ENCODE measurements around the gene S100A7. TPM values are rescaled to one million over a fixed set of nuclear protein-coding genes. Genes with fewer than 3 reads are reported as not detected.

S100A7 gene
- total and polyA plus RNA-seq, 3 donors from 2014 or later: not detected

- H3K36me3 ChIP-seq (ENCODE audit: low read depth, missing control alignments): no peaks in the 10 kb centered on the region
- H3K4me3 ChIP-seq: no peak overlapping the region
- TF ChIP-seq POLR2A (IDR thresholded peaks at IDR 0.05) (no peak), CTCF (IDR thresholded peaks at IDR 0.05) (no peak)
- H3K27ac ChIP-seq: no peak overlapping the region
- H3K4me1 ChIP-seq: no peaks in the 10 kb centered on the region
- no peaks in the 10 kb centered on the region for H3K27me3 ChIP-seq
- intact Hi-C loops (cut with DNase I; ENCODE audit: low total_unique reads): no loop called here
- H3K9me3 ChIP-seq: no peaks in the 10 kb centered on the region
- 58 to 62% methylated on average over 4 of the region's 4 CpGs for WGBS, 2 donors
- no peak for DNase-seq
Measured at GRCh38 chr1:153443486-153443885, 17.0 kb downstream of the S100A7 start.

- no peak for TF ChIP-seq POLR2A (IDR thresholded peaks at IDR 0.05)
- TF ChIP-seq CTCF (IDR thresholded peaks at IDR 0.05): no peak
- intact Hi-C loops (cut with DNase I; ENCODE audit: low total_unique reads): no loop called here
- Histone ChIP-seq H3K27ac (no peak overlapping the region), H3K4me1 (no peaks in the 10 kb centered on the region), H3K27me3 (no peaks in the 10 kb centered on the region), H3K4me3 (no peak overlapping the region), H3K9me3 (no peaks in the 10 kb centered on the region), H3K36me3 (ENCODE audit: low read depth, missing control alignments) (no peaks in the 10 kb centered on the region)
- 63 to 69% methylated on average over 9 of the region's 9 CpGs for WGBS, 2 donors
- no peak for DNase-seq
Measured at GRCh38 chr1:153441238-153441755, 19.2 kb downstream of the S100A7 start.

- H3K27ac ChIP-seq: no peak overlapping the region
- TF ChIP-seq CTCF (IDR thresholded peaks at IDR 0.05) (no peak), POLR2A (IDR thresholded peaks at IDR 0.05) (no peak)
- no peaks in the 10 kb centered on the region for H3K9me3 ChIP-seq
- no peak overlapping the region for H3K4me3 ChIP-seq
- no peaks in the 10 kb centered on the region for H3K36me3 ChIP-seq (ENCODE audit: low read depth, missing control alignments)
- H3K27me3 ChIP-seq: no peaks in the 10 kb centered on the region
- intact Hi-C loops (cut with DNase I; ENCODE audit: low total_unique reads): no loop called here
- no peak for DNase-seq
- H3K4me1 ChIP-seq: no peaks in the 10 kb centered on the region
Measured at GRCh38 chr1:153439273-153439672, 21.2 kb downstream of the S100A7 start.

- TF ChIP-seq POLR2A (IDR thresholded peaks at IDR 0.05): no peak
- no peak for TF ChIP-seq CTCF (IDR thresholded peaks at IDR 0.05)
- no peak for DNase-seq
- WGBS, 2 donors: 80 to 81% methylated on average over 1 to 7 of the region's 7 CpGs
Measured at GRCh38 chr1:153438599-153438998, 21.9 kb downstream of the S100A7 start.

GRCh38 chr1:153437236-153437635 is 23.2 kb downstream of the S100A7 start:
- no peak for TF ChIP-seq POLR2A (IDR thresholded peaks at IDR 0.05)
- no peak for DNase-seq
- no peak overlapping the region for H3K4me3 ChIP-seq
- intact Hi-C loops (cut with DNase I; ENCODE audit: low total_unique reads): no loop called here
- no peaks in the 10 kb centered on the region for H3K4me1 ChIP-seq
- no peaks in the 10 kb centered on the region for H3K27me3 ChIP-seq
- WGBS, 2 donors: 89 to 91% methylated on average over 4 of the region's 4 CpGs
- H3K9me3 ChIP-seq: no peaks in the 10 kb centered on the region
- H3K27ac ChIP-seq: no peak overlapping the region
- no peaks in the 10 kb centered on the region for H3K36me3 ChIP-seq (ENCODE audit: low read depth, missing control alignments)

More at GRCh38 chr1:153438599-153438998, 21.9 kb downstream of the S100A7 start:
- intact Hi-C loops (cut with DNase I; ENCODE audit: low total_unique reads): no loop called here
- Histone ChIP-seq H3K4me1 (no peaks in the 10 kb centered on the region), H3K27ac (no peak overlapping the region), H3K4me3 (no peak overlapping the region), H3K27me3 (no peaks in the 10 kb centered on the region), H3K9me3 (no peaks in the 10 kb centered on the region), H3K36me3 (ENCODE audit: low read depth, missing control alignments) (no peaks in the 10 kb centered on the region)

All from testis (tissue), 3 donors.